HUES6 (cell line): ENCODE data around the gene TRIM48.
"Not testable (repeated sequence)": the region's sequence is repeated elsewhere in the genome, so short reads cannot be mapped to it uniquely, and the experiment has no call there.

Source experiments
- H3K27ac ChIP-seq: 2 replicates; pipeline ENCODE4 v1.7.0; 2013; ENCODE audit warnings: low read depth, mild to moderate bottlenecking, low read length, inconsistent platforms
- H3K27me3 ChIP-seq: 2 replicates; pipeline ENCODE4 v1.6.1; 2013; ENCODE audit warnings: low read length; ENCODE audit not compliant: control insufficient read depth, insufficient read depth
- H3K36me3 ChIP-seq: 2 replicates; pipeline ENCODE4 v1.6.1; 2013; ENCODE audit warnings: low read length; ENCODE audit not compliant: control insufficient read depth, insufficient read depth
- H3K4me1 ChIP-seq: 2 replicates; pipeline ENCODE4 v1.6.1; 2013; ENCODE audit warnings: low read length; ENCODE audit not compliant: control insufficient read depth, insufficient read depth
- H3K4me3 ChIP-seq: 2 replicates; pipeline ENCODE4 v1.5.1; 2013; ENCODE audit warnings: low read depth, low read length
- H3K9ac ChIP-seq: one replicate; pipeline ENCODE4 v1.6.1; 2013; ENCODE audit warnings: mild to moderate bottlenecking, low read length
- H3K9me3 ChIP-seq: 2 replicates; pipeline ENCODE4 v1.6.1; 2013; ENCODE audit warnings: low read depth, low read length; ENCODE audit not compliant: control insufficient read depth, insufficient read depth

Gene TRIM48

GRCh38 chr11:55261855-55262254 lies at the start of gene TRIM48:
TRIM48 (plus strand) TSS chr11:55262155; CDS start chr11:55262268, 113 bp downstream.
- H3K27me3 ChIP-seq, H3K36me3 ChIP-seq, H3K27ac ChIP-seq, H3K9me3 ChIP-seq, H3K9ac ChIP-seq, H3K4me1 ChIP-seq, H3K4me3 ChIP-seq: not testable (repeated sequence)

- not testable (repeated sequence) for H3K4me1 ChIP-seq, H3K27ac ChIP-seq, H3K9ac ChIP-seq, H3K4me3 ChIP-seq, H3K27me3 ChIP-seq, H3K36me3 ChIP-seq
- H3K9me3 ChIP-seq, result peaks cover 37% of the 10 kb centered on the region
Observed at GRCh38 chr11:55238316-55238715, 23.6 kb upstream of the TRIM48 start.

DNA sequence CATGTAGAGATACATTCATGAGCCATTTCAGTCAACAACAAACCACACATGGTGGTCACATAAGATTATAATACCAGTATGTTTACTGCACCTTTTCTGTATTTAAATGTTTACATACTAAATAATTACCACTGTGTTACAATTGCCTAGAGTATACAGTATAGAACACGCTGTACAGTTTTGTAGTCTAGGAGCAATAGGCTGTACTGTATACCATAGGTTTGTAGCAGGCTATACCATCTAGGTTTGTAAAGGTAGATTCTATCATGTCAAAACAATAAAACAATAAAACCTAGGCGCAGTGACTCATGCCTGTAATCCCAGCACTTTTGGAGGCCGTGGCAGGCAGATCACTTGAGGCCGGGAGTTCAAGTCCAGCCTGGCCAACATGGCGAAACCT lies 1.1 kb downstream of the TRIM48 start:
- no peak overlapping the region for H3K27ac ChIP-seq
- no peak overlapping the region for H3K9ac ChIP-seq
- no peaks in the 10 kb centered on the region for H3K27me3 ChIP-seq
- H3K9me3 ChIP-seq, result peaks cover 4% of the 10 kb centered on the region; the same call in 1 of the 2 replicates
- H3K4me3 ChIP-seq, result no peak overlapping the region
- no peaks in the 10 kb centered on the region for H3K4me1 ChIP-seq
- H3K36me3 ChIP-seq, result no peaks in the 10 kb centered on the region
